Panc1 (cell line): Measurements from ENCODE around the gene LASP1. TPM values are rescaled to one million over a fixed set of nuclear protein-coding genes. Genes with fewer than 3 reads are reported as not detected.

ENCODE experiments used
- ATAC-seq: fragments of 200-7000 bp; cut with Tn5 transposase; 2 replicates; pipeline ENCODE4 v1.9.1; 2020; ENCODE audit warnings: mild to moderate bottlenecking, moderate library complexity
- BruUV-seq: library from RNA; stranded (reverse); fragments of 400-500 nt; replicated peaks from 2 replicates; lab custom pipeline; 2021; lab: Mats Ljungman, UMichigan
- CTCF ChIA-PET: fragments of 300-600 bp; sonication (Branson Sonifier 250); formaldehyde crosslinking; loops from one replicate; lab custom pipeline; 2022; ENCODE audit warnings: antibody characterized with exemption; lab: Charles Lee
- POLR2A ChIA-PET: fragments of 300-600 bp; sonication (Branson Sonifier 250); formaldehyde crosslinking; loops from one replicate; lab custom pipeline; 2022; ENCODE audit warnings: antibody characterized with exemption; lab: Charles Lee
- DNase-seq: peaks from one replicate; pipeline ENCODE4 v3.0.0-alpha.2; 2010; ENCODE audit warnings: low read depth, low spot score
- H3K27ac ChIP-seq: 2 replicates; pipeline ENCODE4 v1.5.1; 2011; ENCODE audit warnings: mild to moderate bottlenecking, low read length, inconsistent platforms
- H3K27me3 ChIP-seq: fragments of 200-500 bp; sonication (Bioruptor generic); 2 replicates; pipeline ENCODE4 v1.6.0; 2014; ENCODE audit warnings: low read length, inconsistent platforms; ENCODE audit not compliant: control insufficient read depth, insufficient read depth
- H3K36me3 ChIP-seq: fragments of 200-500 bp; sonication (Bioruptor generic); 2 replicates; pipeline ENCODE4 v1.5.1; 2014; ENCODE audit warnings: inconsistent platforms, mild to moderate bottlenecking, low read length, moderate library complexity; ENCODE audit not compliant: control insufficient read depth, insufficient read depth
- H3K4me1 ChIP-seq: 2 replicates; pipeline ENCODE4 v1.5.1; 2011; ENCODE audit warnings: inconsistent platforms, mild to moderate bottlenecking, low read length, moderate library complexity; ENCODE audit not compliant: control insufficient read depth, insufficient read depth
- H3K4me3 ChIP-seq, 2 experiments: 2 replicates each; pipeline ENCODE4 v1.5.1; 2011 to 2012; ENCODE audit warnings: low read depth in 2 of 2, low read length in 2 of 2, mild to moderate bottlenecking in 2 of 2, inconsistent platforms in 1 of 2, moderate library complexity in 1 of 2
- H3K9me3 ChIP-seq: fragments of 200-500 bp; sonication (Bioruptor generic); 2 replicates; pipeline ENCODE4 v1.5.1; 2014; ENCODE audit warnings: low read depth, mild to moderate bottlenecking, inconsistent platforms, low read length, moderate library complexity; ENCODE audit not compliant: control insufficient read depth, insufficient read depth
- CTCF ChIP-seq: fragments of 450-650 bp; IDR thresholded peaks from 2 replicates; pipeline ENCODE4 v1.5.1; 2017; ENCODE audit warnings: mild to moderate bottlenecking
- POLR2AphosphoS5 ChIP-seq: IDR thresholded peaks from 2 replicates; pipeline ENCODE4 v1.6.1; 2012; ENCODE audit warnings: mild to moderate bottlenecking, low read depth, low read length, moderate library complexity
- REST ChIP-seq, 2 experiments: IDR thresholded peaks; 2 replicates each; pipeline ENCODE4 v1.6.1; 2011 to 2012; ENCODE audit warnings: low read depth in 2 of 2, control low read depth in 1 of 2, low read length in 1 of 2, mild to moderate bottlenecking in 1 of 2, moderate library complexity in 1 of 2; ENCODE audit not compliant: insufficient read depth in 1 of 2
- SIN3A ChIP-seq: IDR thresholded peaks from 2 replicates; pipeline ENCODE4 v1.6.1; 2012; ENCODE audit warnings: low read depth, mild to moderate bottlenecking, low read length, moderate library complexity, borderline replicate concordance; ENCODE audit not compliant: insufficient read depth
- TCF7L2 ChIP-seq: IDR thresholded peaks from 2 replicates; pipeline ENCODE4 v1.6.1; 2011; ENCODE audit warnings: mild to moderate bottlenecking, low read depth, low read length, inconsistent platforms
- in situ Hi-C: cut with HindIII; loops from 2 replicates; pipeline ENCODE4 v1.10.0; 2016; ENCODE audit warnings: low sequenced_read_pairs, low pct_unique_long_range_greater_than_20kb
- intact Hi-C: fragments of 100-400 bp; cut with micrococcal nuclease; formaldehyde crosslinking; loops from one replicate; pipeline ENCODE4 v1.10.0; 2022; ENCODE audit not compliant: unreplicated experiment
- total RNA-seq: library from RNA; stranded (reverse); gene quantifications from one replicate; pipeline ENCODE4 v1.2.1, GENCODE V29; 2021; ENCODE audit not compliant: unreplicated experiment

The LASP1 gene
- total RNA-seq, 1 experiment from 2014 or later: 112 TPM

DNA sequence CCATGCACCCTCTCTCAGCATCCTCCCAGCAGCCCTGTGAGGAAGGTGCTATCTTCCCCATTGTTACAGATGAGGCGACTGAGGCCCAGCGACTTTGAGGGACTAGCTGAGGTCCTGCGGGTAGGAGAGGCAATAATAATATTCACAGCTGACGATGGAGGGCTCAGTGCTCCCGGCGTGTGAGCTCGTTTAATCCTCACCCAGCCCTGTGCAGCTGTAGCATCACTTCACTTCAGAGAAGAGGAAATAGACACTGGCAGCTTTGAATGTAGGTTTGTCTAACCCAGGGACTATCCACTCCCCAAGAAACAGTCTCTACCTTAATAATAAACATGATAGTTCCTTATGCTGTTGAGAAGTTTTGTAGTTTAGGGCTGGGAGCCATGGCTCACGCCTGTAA is 21.6 kb downstream of the LASP1 start:
- intact Hi-C loops (no loop called here), in situ Hi-C loops (no loop called here)
- TF ChIP-seq SIN3A (no peak), REST (IDR thresholded peaks at IDR 0.05; ENCODE audit: insufficient read depth in 1 of 2, low read depth in 2 of 2, low read length in 1 of 2) (no peak), TCF7L2 (no peak), CTCF (no peak), POLR2AphosphoS5 (no peak)
- ChIA-PET POLR2A (no interaction called here), CTCF (no interaction called here)
- no peak for ATAC-seq
- BruUV-seq: no TSS peak
- H3K4me1 ChIP-seq: no peaks in the 10 kb centered on the region; the same call in 1 of the 2 replicates
- no peak overlapping the region for H3K4me3 ChIP-seq
- H3K27ac ChIP-seq: no peak overlapping the region
- no peaks in the 10 kb centered on the region for H3K27me3 ChIP-seq
- no peak for DNase-seq
- no peaks in the 10 kb centered on the region for H3K9me3 ChIP-seq
- H3K36me3 ChIP-seq: no peaks in the 10 kb centered on the region

- Histone ChIP-seq H3K27me3 (no peaks in the 10 kb centered on the region), H3K4me3 (no peak overlapping the region), H3K9me3 (no peaks in the 10 kb centered on the region), H3K27ac (no peak overlapping the region), H3K36me3 (no peaks in the 10 kb centered on the region), H3K4me1 (peaks cover under 1% of the 10 kb centered on the region; the same call in 1 of the 2 replicates)
- ATAC-seq (no peak), DNase-seq (no peak)
- intact Hi-C loops (no loop called here), in situ Hi-C loops (no loop called here)
- TF ChIP-seq CTCF (no peak), REST (IDR thresholded peaks at IDR 0.05; ENCODE audit: insufficient read depth in 1 of 2, low read depth in 2 of 2, low read length in 1 of 2) (no peak), SIN3A (no peak), TCF7L2 (no peak)
- POLR2A ChIA-PET: no interaction called here
- no TSS peak for BruUV-seq
- CTCF ChIA-PET: no interaction called here
These were observed 22.2 kb downstream of the LASP1 start for GRCh38 chr17:38892083-38892482.
